ENCODE results near the gene NAV2. TPM values are rescaled to one million over a fixed set of nuclear protein-coding genes. Genes with fewer than 3 reads are reported as not detected.
A peak's percentile ranks its signal among the peaks of the same experiment; 100 is the strongest.

Gene NAV2
- total RNA-seq, 2 donors from 2014 or later = 26.4 to 35.5 TPM

GRCh38 chr11:19805827-19806226 is 93.2 kb downstream of the NAV2 start:
- ATAC-seq (no peak), DNase-seq (no peak)
- Histone ChIP-seq H3K9me3 (no peaks in the 10 kb centered on the region), H3K36me3 (replicated peaks in 1 of 2; ENCODE audit: insufficient read depth in 1 of 2, low read depth in 2 of 2) (no peaks in the 10 kb centered on the region), H3K27ac (no peak overlapping the region), H3K4me1 (peaks cover 35% of the 10 kb centered on the region), H3K4me3 (no peak overlapping the region), H3K27me3 (no peaks in the 10 kb centered on the region)
- TF ChIP-seq, protein P1, sequence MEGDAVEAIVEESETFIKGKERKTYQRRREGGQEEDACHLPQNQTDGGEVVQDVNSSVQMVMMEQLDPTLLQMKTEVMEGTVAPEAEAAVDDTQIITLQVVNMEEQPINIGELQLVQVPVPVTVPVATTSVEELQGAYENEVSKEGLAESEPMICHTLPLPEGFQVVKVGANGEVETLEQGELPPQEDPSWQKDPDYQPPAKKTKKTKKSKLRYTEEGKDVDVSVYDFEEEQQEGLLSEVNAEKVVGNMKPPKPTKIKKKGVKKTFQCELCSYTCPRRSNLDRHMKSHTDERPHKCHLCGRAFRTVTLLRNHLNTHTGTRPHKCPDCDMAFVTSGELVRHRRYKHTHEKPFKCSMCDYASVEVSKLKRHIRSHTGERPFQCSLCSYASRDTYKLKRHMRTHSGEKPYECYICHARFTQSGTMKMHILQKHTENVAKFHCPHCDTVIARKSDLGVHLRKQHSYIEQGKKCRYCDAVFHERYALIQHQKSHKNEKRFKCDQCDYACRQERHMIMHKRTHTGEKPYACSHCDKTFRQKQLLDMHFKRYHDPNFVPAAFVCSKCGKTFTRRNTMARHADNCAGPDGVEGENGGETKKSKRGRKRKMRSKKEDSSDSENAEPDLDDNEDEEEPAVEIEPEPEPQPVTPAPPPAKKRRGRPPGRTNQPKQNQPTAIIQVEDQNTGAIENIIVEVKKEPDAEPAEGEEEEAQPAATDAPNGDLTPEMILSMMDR (IDR thresholded peaks at IDR 0.05) = no peak
- no peak for TF ChIP-seq POLR2A (IDR thresholded peaks at IDR 0.05)
- 19 to 40% methylated on average over 2 of the region's 2 CpGs for WGBS, 2 donors
- intact Hi-C loops (cut with DNase I) = no loop called here

DNA sequence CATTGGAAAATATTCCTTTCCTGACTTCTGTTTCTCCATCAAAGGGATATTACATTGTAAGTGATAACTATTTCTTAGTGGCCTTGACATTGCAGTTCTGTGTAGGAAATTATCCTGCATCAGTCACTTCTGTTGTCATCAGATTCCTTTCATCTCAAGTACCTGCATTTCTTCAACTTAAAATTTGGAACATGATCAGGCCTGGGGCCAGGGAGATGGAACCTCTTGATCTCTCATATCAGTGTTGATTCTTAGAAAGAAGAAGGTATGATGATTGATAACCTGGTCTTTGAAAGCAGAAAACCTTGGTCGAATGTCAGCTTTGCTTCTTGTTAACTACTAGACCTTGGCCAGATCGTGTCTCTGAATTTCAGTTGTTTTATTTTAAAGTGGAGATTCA is 93.6 kb downstream of the NAV2 start:
- Histone ChIP-seq H3K9me3 (no peaks in the 10 kb centered on the region), H3K27me3 (no peaks in the 10 kb centered on the region), H3K36me3 (replicated peaks in 1 of 2; ENCODE audit: insufficient read depth in 1 of 2, low read depth in 2 of 2) (no peaks in the 10 kb centered on the region), H3K4me1 (peaks cover 34% of the 10 kb centered on the region), H3K27ac (no peak overlapping the region), H3K4me3 (no peak overlapping the region)
- ATAC-seq (no peak), DNase-seq (no peak)
- intact Hi-C loops (cut with DNase I) = no loop called here
- WGBS, 2 donors = 51 to 58% methylated on average over 2 of the region's 2 CpGs
- TF ChIP-seq, protein P1 (IDR thresholded peaks at IDR 0.05) = no peak
- no peak for TF ChIP-seq POLR2A (IDR thresholded peaks at IDR 0.05)

DNA sequence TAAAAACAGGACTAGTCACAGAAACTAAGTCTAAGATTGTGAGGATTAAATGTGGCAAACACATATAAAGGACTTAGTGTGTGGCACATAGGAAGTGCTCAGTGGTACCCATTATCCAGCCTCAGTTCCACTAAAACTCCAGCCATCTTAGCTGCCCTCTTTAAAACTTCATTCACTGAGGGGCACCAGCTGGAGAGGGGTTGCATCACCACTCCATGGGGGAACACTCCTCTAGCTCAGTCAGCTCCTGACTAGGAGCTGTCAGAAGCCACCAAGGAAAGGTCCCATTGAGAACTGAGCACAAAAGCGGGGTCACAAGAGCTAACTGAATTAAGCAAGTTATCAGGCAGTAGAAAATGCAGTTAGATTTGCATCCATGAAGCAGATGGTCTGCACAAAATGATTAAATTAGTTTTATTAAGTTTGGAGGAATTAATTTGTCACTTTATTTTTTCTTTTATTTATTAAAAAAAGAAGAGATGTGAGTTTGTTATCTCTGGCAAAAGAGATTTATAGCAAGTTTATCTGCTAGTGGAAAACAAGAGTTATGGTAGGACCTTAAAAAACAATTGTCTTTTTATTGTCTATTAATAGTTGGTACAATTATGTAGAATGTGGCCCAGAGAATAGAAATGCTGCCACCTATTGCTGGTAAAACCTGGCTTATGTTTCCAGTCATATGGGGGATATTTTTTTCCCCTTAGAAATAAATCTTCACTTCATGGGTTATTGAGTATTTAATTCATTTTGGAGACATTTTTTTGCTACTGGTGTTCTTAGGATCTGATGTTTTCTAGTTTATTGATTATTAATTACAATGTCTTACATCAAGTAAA is 95.7 kb downstream of the NAV2 start:
- DNase-seq (no peak), ATAC-seq (no peak)
- intact Hi-C loops (cut with DNase I) = no loop called here
- peaks cover 32% of the 10 kb centered on the region for H3K4me1 ChIP-seq
- TF ChIP-seq, protein P1 (IDR thresholded peaks at IDR 0.05) = peak in 4 of 7 experiments; percentile 16 to 37 (median 22)
- TF ChIP-seq POLR2A (IDR thresholded peaks at IDR 0.05) = no peak
- H3K27me3 ChIP-seq = no peaks in the 10 kb centered on the region
- H3K9me3 ChIP-seq = no peaks in the 10 kb centered on the region
- WGBS, 2 donors = 91 to 100% methylated on average over 1 of the region's 1 CpG
- no peak overlapping the region for H3K27ac ChIP-seq
- H3K4me3 ChIP-seq = no peak overlapping the region
- H3K36me3 ChIP-seq (replicated peaks in 1 of 2; ENCODE audit: insufficient read depth in 1 of 2, low read depth in 2 of 2) = no peaks in the 10 kb centered on the region

GRCh38 chr11:19810852-19811251 is 98.2 kb downstream of the NAV2 start:
- 84% methylated on average over 4 of the region's 4 CpGs for WGBS, 2 donors
- TF ChIP-seq, protein P1 (IDR thresholded peaks at IDR 0.05) = no peak
- no peak for TF ChIP-seq POLR2A (IDR thresholded peaks at IDR 0.05)
- H3K9me3 ChIP-seq = no peaks in the 10 kb centered on the region
- DNase-seq (no peak), ATAC-seq (no peak)
- H3K27ac ChIP-seq = no peak overlapping the region
- intact Hi-C loops (cut with DNase I) = no loop called here
- no peak overlapping the region for H3K4me3 ChIP-seq
- H3K27me3 ChIP-seq = no peaks in the 10 kb centered on the region
- no peaks in the 10 kb centered on the region for H3K36me3 ChIP-seq (replicated peaks in 1 of 2; ENCODE audit: insufficient read depth in 1 of 2, low read depth in 2 of 2)
- H3K4me1 ChIP-seq = peaks cover 41% of the 10 kb centered on the region

DNA sequence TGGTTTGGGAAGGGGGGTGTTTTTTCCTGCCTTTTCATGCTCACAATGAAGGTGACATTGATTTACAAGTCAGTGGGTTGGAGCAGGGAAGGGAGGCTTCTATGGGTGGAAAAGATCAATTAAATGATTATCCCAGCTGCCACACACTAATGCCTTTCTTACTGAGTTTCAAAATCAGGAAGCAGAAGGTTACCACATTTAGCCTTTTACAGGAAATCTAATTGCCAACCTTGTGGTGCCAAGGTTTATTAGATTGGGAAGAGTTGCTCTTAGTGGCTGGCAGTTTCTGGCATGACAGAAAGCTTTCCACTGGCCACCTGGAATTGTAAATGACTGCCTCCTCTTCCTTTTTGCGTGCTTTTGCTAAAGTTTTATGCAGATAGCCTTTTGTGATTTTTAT is 98.7 kb downstream of the NAV2 start:
- ATAC-seq (no peak), DNase-seq (no peak)
- Histone ChIP-seq H3K4me3 (no peak overlapping the region), H3K27me3 (no peaks in the 10 kb centered on the region), H3K36me3 (replicated peaks in 1 of 2; ENCODE audit: insufficient read depth in 1 of 2, low read depth in 2 of 2) (no peaks in the 10 kb centered on the region), H3K27ac (no peak overlapping the region), H3K4me1 (peaks cover 46% of the 10 kb centered on the region), H3K9me3 (no peaks in the 10 kb centered on the region)
- no peak for TF ChIP-seq POLR2A (IDR thresholded peaks at IDR 0.05)
- TF ChIP-seq, protein P1 (IDR thresholded peaks at IDR 0.05) = no peak
- 59 to 70% methylated on average over 1 of the region's 1 CpG for whole genome bisulfite sequencing, 2 donors
- intact Hi-C loops (cut with DNase I) = no loop called here

All from body of pancreas (tissue), 4 donors.